GM06990 (cell line): Measurements from ENCODE around the gene SPEG.

Experiments used
- DNase-seq: peaks from one replicate; pipeline ENCODE4 v3.0.0-alpha.2; 2011; ENCODE audit not compliant: insufficient read length; ENCODE audit errors: extremely low read depth
- H3K27me3 ChIP-seq: replicated peaks from 2 replicates; pipeline ENCODE4 v1.6.0; 2011; ENCODE audit warnings: low read length; ENCODE audit not compliant: control insufficient read depth, insufficient read depth
- H3K36me3 ChIP-seq: 2 replicates; pipeline ENCODE4 v1.5.1; 2011; ENCODE audit warnings: low read length; ENCODE audit not compliant: control insufficient read depth, insufficient read depth
- H3K4me3 ChIP-seq: replicated peaks from 2 replicates; pipeline ENCODE4 v1.5.1; 2011; ENCODE audit warnings: low read depth, mild to moderate bottlenecking, control low read depth, low read length
- TF ChIP-seq, protein P1 (sequence below): IDR thresholded peaks from 2 replicates; pipeline ENCODE4 v1.5.1; 2011; ENCODE audit warnings: low read length, control low read depth, mild to moderate bottlenecking, inconsistent platforms; ENCODE audit not compliant: insufficient read depth, poor library complexity, severe bottlenecking

SPEG gene

DNA sequence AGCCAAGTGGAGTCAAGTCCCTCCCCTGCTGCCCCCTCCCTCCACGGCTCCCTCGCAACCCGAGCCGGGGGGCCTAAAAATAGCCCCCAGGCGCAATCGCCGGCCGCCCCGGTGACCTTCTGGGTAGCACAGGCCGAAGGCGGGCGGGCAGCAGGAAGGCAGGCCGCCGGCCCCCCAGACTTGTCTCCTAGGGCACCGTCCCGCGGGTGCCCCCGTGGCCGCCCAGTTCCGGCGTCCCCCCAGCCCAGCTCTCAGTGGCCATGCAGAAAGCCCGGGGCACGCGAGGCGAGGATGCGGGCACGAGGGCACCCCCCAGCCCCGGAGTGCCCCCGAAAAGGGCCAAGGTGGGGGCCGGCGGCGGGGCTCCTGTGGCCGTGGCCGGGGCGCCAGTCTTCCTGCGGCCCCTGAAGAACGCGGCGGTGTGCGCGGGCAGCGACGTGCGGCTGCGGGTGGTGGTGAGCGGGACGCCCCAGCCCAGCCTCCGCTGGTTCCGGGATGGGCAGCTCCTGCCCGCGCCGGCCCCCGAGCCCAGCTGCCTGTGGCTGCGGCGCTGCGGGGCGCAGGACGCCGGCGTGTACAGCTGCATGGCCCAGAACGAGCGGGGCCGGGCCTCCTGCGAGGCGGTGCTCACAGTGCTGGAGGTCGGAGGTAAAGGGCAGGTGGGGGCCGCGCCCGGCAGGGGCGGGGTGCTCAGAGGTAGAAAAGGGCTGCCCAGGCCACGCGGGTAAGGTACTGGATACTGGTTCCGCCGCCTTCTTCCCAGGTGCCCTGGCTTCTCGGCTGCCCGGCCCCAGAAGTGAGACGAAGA is at the start of gene SPEG:
Gene SPEG, plus strand, starts transcription at position 126 of the 808 bp plus-strand sequence. Its CDS starts 135 bp downstream, at position 261.
- DNase-seq = no peak
- Histone ChIP-seq H3K4me3 (no peak within 1 kb of the TSS), H3K27me3 (no peaks in the 10 kb centered on the region; the same call in none of the 2 replicates), H3K36me3 (no peaks in the 10 kb centered on the region)
- TF ChIP-seq, protein P1, sequence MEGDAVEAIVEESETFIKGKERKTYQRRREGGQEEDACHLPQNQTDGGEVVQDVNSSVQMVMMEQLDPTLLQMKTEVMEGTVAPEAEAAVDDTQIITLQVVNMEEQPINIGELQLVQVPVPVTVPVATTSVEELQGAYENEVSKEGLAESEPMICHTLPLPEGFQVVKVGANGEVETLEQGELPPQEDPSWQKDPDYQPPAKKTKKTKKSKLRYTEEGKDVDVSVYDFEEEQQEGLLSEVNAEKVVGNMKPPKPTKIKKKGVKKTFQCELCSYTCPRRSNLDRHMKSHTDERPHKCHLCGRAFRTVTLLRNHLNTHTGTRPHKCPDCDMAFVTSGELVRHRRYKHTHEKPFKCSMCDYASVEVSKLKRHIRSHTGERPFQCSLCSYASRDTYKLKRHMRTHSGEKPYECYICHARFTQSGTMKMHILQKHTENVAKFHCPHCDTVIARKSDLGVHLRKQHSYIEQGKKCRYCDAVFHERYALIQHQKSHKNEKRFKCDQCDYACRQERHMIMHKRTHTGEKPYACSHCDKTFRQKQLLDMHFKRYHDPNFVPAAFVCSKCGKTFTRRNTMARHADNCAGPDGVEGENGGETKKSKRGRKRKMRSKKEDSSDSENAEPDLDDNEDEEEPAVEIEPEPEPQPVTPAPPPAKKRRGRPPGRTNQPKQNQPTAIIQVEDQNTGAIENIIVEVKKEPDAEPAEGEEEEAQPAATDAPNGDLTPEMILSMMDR = no peak

DNA sequence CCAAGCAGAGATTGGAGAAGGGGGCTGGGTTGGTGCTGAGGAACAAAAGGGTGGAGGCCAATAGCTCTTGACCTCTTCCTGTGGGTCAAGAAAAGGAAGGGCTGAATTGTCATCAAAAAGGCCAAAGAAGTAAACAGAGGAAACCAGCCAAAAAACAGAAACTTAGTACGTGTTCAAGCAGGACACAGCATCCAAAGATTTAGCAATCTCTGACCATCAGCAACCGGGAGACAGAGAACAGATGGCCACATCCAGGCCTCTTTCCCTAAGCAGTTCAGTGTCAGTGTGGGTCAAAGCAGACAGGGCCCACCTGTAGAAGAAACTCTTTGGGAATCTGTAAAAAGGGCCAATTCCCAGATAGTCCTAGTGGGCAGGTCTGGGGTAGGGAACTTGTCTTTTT is 49.8 kb upstream of the SPEG start:
- H3K4me3 ChIP-seq = no peak overlapping the region
- TF ChIP-seq, protein P1 = no peak
- no peak for DNase-seq
- no peaks in the 10 kb centered on the region for H3K27me3 ChIP-seq
- H3K36me3 ChIP-seq = peaks cover 26% of the 10 kb centered on the region

DNA sequence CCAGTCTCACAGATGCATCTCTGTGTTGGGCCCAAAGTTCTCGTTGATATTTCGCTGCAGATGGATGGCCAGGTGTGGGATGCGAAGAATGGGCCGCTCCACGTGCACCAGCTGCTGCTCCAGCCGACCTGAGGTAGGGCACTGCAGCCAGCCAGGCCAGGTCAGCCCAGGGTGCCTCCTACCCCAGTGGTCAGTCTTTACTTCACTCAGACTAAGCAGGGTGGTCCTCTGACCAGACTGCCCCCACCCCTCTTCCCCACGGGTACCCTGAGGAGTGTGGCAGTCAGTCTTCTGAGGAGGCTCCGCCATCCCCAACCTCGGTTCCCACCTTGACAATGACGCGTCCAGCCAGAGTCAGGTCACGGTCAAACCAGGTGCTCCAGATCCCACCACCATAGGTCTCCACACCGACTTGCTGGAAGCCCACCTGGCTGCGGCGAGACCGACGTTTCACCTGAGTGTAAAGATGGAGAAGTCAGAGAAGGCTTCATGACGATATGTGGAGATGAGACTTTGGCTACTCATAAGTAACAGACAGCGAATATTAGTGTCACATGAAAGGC is 48.6 kb upstream of the SPEG start:
- DNase-seq = no peak
- TF ChIP-seq, protein P1 = no peak
- H3K4me3 ChIP-seq = no peak overlapping the region
- peaks cover 23% of the 10 kb centered on the region for H3K36me3 ChIP-seq
- no peaks in the 10 kb centered on the region for H3K27me3 ChIP-seq

DNA sequence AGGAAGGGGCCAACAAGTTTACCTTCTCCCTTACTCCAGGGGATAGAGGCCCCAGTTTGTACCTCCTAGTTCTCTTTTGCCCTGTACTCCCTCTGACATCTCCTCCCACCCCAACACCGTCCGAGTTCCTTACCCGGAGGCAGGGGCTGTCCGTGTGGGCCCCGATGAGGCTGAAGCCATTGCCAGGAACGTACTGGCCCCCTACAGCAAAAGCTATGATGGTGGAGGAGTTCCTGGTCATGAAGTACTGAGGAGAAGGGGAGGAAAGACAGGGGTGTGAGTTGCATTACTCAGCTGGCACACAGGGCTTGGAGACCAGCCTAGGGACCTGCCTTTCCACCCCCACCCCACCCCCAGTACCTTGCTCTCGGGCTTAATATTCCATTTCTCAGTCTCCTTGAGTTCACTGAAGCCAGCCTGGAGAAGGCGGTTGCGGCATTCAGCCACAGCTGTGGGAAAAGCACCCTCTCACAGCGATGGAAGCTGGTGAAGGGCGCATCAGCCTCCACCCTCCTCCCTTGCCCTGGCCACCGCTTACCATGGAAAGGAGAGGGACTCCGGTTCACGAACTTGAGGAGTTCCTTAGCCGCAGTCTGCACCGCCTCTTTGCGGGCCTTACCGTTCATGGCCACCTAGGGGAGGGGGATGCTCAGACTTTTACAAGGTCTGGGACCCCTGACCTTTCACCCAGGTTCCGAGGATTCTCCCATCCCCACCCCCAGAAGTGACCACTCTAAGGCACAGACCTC is 47.9 kb upstream of the SPEG start:
- Histone ChIP-seq H3K36me3 (peaks cover 20% of the 10 kb centered on the region), H3K27me3 (no peaks in the 10 kb centered on the region), H3K4me3 (peak overlapping the region; percentile 71)
- DNase-seq = no peak
- TF ChIP-seq, protein P1 = no peak

DNA sequence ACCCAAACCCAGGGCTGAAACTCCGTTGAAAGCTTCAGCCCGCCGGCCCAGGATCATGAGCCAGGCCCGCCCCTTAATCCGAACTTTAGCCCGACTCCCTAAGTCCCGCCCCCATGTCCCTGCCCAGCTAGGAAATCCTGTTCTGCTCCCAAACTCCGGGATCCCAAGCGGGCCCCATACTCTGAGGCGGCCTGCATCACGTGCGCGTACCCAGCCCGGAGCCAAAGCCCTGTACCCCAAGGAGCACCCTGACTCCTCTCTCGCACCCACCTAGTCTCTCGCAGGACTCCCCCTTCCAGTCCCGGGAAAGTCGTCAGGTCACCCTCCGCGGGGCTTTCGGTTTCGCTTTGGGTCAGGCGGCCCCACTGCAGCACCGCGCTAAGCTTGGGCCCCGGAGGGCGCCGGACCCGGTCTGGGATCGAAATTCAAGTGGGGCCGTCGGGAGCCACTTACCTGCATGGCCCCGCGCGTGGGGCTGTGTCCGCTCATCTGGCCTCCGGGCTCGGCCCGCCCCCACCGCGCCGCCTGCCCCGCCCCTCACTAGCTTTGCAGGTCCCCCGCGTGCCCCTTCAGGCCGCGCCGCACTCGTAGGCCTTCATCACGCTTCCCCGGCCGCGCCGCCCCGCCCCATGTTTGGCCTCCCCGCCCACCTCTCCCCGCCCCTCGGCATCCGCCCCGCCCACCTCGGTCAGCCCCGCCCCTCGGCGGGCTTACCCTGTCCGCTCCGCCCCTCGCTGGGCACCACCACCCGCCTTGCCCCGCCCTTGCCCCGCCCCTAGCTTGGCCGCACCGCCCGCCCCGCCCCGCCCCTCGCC is 47.1 kb upstream of the SPEG start, which contains the start of gene DNPEP:
Gene DNPEP, minus strand, starts transcription at position 607 of the 815 bp plus-strand sequence. Its CDS starts 118 bp downstream, at position 489.
- TF ChIP-seq, protein P1 = no peak
- H3K36me3 ChIP-seq = peaks cover 17% of the 10 kb centered on the region
- H3K4me3 ChIP-seq = peak within 1 kb of the TSS; percentile 71
- H3K27me3 ChIP-seq = no peaks in the 10 kb centered on the region
- DNase-seq = peak; percentile 89
